ENCODE measurements around the gene MSL3B.

The MSL3B gene

GRCh38 chr2:233846387-233847247 lies 21.6 kb downstream of the MSL3B start:
- DNase-seq (ENCODE audit: low read depth in 1 of 2, low spot score in 1 of 2) = no peak
- Histone ChIP-seq H3K4me3 (replicated peaks; ENCODE audit: insufficient read depth, low read length) (no peak overlapping the region), H3K27me3 (ENCODE audit: insufficient read depth, poor library complexity, severe bottlenecking) (no peaks in the 10 kb centered on the region), H3K27ac (replicated peaks) (no peak overlapping the region)
- TF ChIP-seq, protein P1, sequence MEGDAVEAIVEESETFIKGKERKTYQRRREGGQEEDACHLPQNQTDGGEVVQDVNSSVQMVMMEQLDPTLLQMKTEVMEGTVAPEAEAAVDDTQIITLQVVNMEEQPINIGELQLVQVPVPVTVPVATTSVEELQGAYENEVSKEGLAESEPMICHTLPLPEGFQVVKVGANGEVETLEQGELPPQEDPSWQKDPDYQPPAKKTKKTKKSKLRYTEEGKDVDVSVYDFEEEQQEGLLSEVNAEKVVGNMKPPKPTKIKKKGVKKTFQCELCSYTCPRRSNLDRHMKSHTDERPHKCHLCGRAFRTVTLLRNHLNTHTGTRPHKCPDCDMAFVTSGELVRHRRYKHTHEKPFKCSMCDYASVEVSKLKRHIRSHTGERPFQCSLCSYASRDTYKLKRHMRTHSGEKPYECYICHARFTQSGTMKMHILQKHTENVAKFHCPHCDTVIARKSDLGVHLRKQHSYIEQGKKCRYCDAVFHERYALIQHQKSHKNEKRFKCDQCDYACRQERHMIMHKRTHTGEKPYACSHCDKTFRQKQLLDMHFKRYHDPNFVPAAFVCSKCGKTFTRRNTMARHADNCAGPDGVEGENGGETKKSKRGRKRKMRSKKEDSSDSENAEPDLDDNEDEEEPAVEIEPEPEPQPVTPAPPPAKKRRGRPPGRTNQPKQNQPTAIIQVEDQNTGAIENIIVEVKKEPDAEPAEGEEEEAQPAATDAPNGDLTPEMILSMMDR (IDR thresholded peaks at IDR 0.05; ENCODE audit: insufficient read depth, low read length) = no peak
- TF ChIP-seq SPI1 (IDR thresholded peaks at IDR 0.05; ENCODE audit: borderline replicate concordance, low read depth) = 0 out of 2 replicates have a peak, but pooled peaks have one; percentile 26

DNA sequence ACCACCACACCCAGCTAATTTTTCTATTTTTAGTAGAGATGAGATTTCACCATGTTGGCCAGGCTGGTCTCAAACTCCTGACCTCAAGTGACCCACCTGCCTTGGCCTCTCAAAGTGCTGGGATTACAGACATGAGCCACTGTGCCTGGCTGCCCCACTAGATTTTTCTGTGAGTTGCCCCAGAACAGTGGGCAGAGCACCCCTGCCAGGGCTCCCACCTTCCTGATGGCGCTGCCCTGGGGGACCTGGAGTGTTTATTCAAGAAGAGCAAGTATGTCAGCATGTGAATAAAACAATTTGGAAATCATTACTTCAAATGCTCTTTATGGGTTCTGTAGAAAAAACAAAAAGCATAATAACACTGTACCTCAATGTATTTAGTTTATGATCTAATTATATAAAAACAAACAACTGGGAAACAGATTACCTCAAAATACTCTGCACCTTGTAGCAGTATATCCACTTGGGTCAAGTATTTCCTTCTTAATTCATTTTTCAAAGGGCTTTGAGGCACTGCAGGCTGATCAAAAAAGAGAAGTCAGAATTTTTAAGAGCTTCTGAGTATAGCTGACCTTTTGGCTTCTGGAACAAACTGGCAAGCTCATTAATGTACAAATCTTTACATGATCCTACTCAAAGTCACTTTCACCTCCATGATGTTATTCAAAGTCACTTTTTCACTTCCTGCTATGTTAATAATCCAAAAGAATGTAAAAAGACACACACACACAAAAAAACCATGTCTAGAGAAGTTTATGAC lies 22.7 kb downstream of the MSL3B start:
- TF ChIP-seq SPI1 (IDR thresholded peaks at IDR 0.05; ENCODE audit: borderline replicate concordance, low read depth) (no peak), POLR2AphosphoS5 (IDR thresholded peaks at IDR 0.05; ENCODE audit: low read depth) (no peak), GABPA (IDR thresholded peaks at IDR 0.05; ENCODE audit: low read depth) (no peak), REST (IDR thresholded peaks at IDR 0.05; ENCODE audit: insufficient replicate concordance, low read depth) (no peak)
- TF ChIP-seq, protein P1 (IDR thresholded peaks at IDR 0.05; ENCODE audit: insufficient read depth, low read length) = no peak
- DNase-seq (ENCODE audit: low read depth in 1 of 2, low spot score in 1 of 2) = no peak
- H3K4me3 ChIP-seq (replicated peaks; ENCODE audit: insufficient read depth, low read length) = no peak overlapping the region
- H3K27me3 ChIP-seq (ENCODE audit: insufficient read depth, poor library complexity, severe bottlenecking) = no peaks in the 10 kb centered on the region
- H3K27ac ChIP-seq (replicated peaks) = no peak overlapping the region

GRCh38 chr2:233844836-233845235 lies 23.4 kb downstream of the MSL3B start:
- H3K27ac ChIP-seq (replicated peaks) = no peak overlapping the region
- DNase-seq (ENCODE audit: low read depth in 1 of 2, low spot score in 1 of 2) = no peak
- TF ChIP-seq, protein P1 (IDR thresholded peaks at IDR 0.05; ENCODE audit: insufficient read depth, low read length) = no peak
- no peak for TF ChIP-seq SPI1 (IDR thresholded peaks at IDR 0.05; ENCODE audit: borderline replicate concordance, low read depth)
- TF ChIP-seq GABPA (IDR thresholded peaks at IDR 0.05; ENCODE audit: low read depth) = no peak
- no peak for TF ChIP-seq REST (IDR thresholded peaks at IDR 0.05; ENCODE audit: insufficient replicate concordance, low read depth)
- TF ChIP-seq POLR2AphosphoS5 (IDR thresholded peaks at IDR 0.05; ENCODE audit: low read depth) = no peak

More at GRCh38 chr2:233844836-233845235, 23.4 kb downstream of the MSL3B start:
- no peak overlapping the region for H3K4me3 ChIP-seq (replicated peaks; ENCODE audit: insufficient read depth, low read length)
- H3K27me3 ChIP-seq (ENCODE audit: insufficient read depth, poor library complexity, severe bottlenecking) = no peaks in the 10 kb centered on the region
